GM19438 (cell line): ENCODE results near the gene ADAMTS4.

Experiments used
- ATAC-seq: cut with Tn5 transposase; IDR thresholded peaks from one replicate; pipeline ENCODE4 v1.9.1; 2021; ENCODE audit warnings: low read depth; ENCODE audit not compliant: unreplicated experiment

Gene ADAMTS4

DNA sequence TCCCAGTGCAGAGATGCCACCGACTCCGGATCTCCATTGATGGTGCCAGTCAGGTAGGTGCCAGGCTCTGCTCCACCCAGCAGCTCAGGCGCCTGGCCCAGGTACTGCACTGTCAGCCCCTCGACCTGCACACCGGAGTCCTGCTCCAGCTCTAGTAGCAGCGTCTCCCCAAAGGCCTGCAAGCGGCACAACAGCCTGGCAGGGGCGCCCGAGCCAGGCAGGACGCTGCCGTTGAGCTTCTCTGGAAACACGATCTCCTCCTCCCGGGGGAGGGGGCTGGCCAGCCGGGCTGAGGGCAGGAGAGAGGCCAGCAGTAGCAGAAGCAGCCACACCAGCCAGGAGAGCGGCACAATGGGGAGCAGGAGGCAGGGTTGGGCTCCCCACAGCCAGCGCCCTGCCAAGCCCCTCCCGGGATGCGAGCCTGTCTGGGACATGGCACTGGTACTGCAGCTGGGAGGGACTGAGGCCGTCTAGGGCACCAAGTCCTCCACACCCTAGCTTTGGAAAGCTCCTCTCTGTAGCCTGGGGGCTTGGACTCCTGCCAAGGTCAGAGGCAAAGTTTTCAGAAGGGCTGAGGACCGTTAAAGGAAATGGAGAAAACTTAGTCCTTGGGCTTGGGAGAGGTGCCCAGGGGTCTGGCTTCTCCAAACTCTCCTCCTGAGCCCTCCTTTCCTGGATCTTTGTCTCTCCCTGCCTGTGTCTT is 509 bp downstream of the ADAMTS4 start:
- ATAC-seq = no peak

DNA sequence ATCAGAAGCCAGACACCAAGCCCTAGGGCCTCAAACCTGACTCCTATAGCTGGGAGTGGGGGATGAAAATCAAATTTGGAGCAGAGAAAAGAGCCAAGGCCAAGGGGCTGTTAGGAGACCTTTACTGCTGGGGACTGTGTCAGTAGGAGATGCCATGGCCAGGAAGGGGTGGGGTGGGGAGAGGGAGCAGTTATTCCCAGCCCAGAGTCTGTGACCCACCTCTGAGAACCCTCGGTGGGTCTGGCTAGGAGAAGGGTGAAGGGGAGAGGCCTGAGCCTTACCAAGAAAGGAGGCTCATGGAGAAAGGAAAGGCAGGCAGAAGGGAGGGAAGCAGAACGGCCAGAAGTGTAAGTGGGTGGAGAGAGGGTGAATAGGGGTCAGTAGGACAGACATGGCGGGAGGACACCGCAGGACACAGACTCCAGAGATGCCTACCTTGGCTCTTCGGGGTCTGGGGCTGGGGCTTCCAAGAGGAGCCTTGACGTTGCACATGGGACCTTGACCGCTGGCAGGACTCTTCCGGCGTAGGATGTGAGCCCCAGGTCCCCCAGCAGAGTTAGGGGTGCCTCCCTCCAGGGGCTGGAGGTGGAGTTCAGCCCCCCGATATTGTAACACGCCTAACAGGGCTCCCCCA is 1.2 kb downstream of the ADAMTS4 start:
- ATAC-seq = no peak

DNA sequence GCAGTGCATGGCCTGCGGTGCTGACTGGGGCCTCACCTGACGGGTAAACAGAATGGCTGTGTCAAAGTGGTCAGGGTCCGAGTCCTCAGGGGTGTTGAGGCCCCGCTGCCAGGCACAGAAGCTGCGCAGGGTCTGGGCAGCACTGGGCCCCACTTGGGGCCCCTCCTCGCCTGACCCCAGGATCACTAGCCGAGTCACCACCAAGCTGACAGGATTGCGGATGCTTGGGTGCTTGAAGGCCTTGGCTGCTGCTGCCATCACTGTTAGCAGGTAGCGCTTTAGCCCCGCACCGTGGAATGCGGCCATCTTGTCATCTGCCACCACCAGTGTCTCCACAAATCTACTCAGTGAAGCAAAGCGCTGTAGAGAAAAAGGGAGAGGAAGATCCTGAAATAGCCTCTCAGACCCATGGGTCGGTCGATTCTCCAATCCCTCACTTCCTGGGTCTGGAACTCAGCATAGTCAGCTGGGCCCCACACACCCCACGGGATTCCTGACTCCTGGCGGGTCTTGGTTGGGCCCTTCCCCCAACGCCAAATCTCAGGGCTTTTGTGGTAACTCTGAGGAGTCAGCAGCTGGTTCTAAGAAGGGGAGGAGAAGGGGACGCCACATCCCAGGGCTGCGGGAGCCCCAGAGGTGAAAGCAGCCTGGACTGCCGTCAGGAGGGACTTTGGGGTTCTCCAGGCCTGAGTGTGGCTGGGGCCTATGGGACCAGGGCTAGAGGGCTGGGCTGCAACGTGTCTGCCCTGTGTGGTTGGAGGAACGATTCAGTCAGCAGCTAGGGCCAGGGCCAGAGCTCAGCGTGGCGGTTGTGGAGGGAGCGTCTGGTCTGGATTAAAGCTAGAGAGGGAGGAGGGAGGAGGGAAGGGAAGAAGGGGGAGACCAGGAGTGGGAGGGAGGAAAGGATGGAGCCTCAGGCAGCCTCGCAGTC is 2.1 kb downstream of the ADAMTS4 start:
- ATAC-seq = no peak

DNA sequence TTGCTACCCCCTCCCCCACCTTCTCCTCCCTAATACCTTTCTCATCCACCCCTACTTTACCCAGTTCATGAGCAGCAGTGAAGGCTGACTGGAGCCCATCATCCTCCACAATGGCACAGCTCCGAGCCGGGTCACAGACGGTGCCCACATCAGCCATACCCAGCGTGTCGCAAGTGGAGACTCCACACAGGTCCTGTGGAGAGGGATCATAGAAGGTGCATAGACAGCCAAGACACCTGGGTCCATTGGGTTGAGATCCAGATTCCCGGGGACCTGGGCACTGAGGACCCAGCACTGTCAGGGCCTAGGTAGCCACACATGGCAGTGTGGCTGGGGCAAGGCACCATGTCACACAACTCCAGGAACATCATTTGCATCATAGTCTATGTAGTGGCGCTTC is 2.7 kb downstream of the ADAMTS4 start:
- no peak for ATAC-seq

DNA sequence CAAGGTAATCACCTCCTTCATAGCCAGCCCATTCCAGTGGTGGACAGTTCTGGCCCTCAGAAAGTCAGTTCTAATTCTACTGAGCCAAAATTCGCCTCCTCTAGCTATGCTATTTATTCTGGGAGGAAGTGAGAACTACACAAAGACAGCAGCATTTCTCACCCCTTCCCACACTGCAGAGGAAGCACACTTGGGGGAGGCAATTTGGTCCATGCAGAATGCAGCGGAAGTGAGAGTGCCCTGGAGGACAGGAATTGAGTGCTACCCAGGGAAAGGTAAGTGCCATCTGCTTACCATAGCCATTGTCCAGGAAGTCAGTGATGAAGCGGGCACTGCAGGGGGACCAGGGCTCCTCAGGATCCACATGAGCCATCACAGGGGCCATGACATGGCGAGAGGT is 3.7 kb downstream of the ADAMTS4 start:
- peak; percentile 54 for ATAC-seq

DNA sequence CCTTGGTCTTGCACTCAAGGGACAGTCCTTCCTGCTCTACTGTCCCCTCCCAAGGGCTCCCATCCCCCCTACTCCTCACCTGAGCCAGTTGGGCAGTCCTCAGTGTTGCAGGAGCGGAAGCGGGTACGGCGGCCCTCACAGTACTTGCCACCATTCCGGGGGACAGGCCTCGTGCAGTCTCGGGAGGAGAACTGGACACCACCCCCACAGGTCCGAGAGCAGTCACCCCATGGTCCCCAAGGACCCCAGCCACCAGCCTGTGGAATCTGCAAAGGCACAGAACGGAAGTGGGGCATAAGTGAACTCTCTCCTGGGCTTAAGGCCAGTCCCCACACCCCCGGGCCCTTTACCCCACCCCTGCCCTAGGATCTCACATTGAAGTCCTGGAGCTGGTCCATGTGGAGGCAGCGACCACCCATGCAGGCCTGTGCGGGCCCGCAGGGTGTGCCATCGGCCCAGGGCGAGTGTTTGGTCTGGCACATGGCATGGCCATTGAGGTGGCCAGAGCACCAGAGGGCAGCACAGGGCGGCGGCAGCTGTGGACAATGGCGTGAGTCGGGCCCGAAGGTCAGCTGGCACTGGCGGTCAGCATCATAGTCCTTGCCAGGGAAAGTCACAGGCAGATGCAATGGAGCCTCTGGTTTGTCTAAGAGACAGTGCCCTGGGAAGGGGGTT is 5.2 kb downstream of the ADAMTS4 start:
- no peak for ATAC-seq

DNA sequence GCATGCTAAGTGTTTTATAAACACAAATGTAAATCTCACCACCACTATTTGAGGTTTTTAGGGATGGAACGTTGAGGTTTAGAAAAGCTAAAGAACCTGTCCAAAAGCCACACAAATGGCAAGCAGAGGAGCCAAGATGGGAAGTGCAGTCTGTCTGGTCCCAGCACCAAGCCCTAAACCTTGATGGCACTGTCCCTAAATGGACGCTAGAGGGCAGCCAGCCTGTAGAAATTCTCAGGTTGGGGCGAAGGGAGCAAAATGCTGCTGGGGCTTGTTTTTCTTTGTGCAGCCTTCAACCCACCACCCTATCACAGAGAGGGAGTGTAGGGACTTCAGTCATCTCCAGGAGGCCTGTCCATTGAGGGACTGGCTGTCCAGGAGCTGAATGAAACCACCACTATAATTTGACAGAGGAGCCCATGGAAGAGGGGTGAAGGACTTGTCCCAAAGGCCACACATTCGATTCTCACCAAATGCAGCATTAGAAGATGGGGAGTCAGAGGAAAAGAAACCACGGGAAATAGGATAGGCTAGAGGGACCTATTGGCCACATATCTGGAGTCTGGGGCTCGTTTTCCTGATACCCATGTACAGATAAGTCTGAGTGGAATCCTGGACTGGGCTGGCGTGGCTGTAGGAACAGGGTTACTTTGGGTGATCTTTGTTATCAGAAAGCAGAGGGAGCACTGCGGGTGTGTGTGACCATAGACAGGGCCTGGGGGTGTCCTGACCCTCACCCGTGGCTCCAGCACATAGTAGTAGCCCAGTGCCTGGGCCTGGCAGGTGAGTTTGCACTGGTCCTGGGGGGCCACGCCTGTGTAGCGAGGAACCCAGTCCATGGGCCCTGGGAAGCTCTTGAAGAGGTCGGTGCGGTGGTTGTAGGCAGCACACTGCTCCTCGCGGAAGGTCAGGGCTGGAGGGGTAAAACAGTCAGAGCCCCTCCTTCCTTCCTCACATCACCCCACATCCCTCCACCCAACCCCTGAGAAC is 6.1 kb downstream of the ADAMTS4 start:
- peak; percentile 58 for ATAC-seq

DNA sequence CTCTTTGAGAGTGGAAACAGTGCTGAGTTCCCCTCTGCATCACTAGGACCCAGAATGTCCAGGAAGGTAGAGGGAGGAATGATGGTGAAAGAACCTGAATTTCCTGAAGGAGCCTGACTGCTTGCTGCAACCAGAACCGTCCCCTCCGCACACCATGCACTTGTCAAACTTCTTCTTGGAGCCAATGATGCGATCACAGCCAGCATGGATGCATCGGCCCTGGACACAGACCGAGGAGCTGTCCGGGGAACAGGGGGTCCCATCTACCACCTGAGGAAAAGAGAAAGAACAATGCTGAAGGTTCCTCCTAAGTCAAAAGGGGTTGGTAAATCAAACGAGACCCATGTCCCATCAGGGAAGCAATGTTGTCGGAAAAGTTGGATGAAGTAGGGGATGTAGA is 6.9 kb downstream of the ADAMTS4 start:
- no peak for ATAC-seq

DNA sequence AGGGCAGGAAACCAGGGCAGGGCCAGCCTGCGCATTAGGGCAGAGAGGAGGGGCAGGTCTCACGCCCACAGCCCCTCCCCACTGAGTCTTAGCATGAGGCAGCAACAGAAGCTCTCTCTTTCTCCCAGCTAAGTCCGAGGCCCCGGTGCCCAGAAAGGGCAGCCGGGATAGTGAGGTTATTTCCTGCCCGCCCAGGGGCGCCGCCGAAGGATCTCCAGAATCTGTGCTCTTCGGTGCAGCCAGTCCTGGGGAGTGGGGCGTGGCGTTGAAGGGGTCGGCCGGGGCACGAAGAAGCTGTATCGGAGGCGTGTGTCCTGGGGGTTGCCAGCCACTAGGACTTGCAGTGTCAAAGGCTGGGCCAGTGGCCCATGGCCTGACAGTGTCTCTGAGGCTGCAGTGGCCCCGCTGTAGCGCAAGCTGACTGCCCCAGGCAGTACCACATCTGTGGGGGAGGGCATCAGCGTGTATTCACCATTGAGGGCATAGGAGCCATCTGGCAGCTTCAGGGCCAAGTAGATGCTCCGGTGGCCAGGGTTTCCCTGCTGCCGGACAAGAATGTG is 7.8 kb downstream of the ADAMTS4 start:
- no peak for ATAC-seq

DNA sequence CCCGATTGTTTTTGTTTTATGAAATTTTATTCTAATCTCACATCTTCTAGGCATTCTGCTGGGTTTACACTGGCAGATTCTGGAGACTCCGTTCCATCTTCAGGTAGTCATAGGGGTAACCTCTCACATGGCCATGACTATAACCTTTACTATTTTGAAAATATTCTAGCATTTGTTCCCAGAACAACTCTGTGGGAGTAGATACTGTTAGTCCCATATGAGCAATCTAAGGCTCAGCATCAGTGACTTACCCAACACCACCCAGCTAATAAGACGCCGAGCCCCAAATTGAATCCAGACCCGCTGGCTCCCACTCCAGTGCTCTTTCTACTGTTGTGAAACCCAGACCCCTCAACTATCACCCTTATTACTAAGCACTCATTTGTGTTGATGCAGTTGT is 9.8 kb downstream of the ADAMTS4 start:
- no peak for ATAC-seq

DNA sequence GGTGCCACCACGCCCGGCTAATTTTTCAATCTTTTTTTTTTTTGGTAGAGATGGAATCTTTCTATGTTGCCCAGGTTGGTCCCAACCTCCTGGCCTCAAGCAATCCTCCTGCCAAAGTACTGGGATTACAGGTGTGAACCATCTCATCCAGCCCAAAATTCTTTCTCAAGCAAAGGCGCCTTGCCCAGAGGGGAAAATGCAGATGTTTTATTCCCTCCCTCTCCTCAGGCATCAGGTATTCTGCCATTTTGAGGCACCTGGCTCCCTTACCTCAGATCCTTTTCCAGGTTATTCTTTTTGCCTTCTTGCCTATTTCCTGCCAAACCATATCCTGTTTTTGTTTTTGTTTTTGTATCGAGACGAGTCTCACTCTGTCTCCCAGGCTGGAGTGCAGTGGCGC is 10.5 kb downstream of the ADAMTS4 start:
- ATAC-seq = no peak

DNA sequence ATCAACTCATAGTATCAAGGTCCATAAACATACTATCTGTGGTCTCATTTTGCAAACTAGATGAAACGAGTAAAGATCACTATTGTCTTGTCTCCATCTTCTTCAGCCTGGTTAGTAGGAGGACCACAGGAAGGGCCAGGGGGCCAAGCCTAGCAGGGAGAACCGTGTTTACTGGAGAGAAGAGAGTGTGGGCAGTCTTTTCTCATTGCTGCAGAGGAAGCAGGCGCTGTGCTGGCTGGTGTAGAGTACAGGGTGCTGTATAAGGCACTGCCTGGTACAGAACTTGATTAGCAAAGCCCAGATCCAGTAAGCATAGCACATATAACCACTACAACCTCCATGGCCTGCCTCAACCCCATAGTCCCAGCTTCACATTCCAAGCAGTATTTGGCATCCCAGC is 11.5 kb downstream of the ADAMTS4 start:
- ATAC-seq = no peak

DNA sequence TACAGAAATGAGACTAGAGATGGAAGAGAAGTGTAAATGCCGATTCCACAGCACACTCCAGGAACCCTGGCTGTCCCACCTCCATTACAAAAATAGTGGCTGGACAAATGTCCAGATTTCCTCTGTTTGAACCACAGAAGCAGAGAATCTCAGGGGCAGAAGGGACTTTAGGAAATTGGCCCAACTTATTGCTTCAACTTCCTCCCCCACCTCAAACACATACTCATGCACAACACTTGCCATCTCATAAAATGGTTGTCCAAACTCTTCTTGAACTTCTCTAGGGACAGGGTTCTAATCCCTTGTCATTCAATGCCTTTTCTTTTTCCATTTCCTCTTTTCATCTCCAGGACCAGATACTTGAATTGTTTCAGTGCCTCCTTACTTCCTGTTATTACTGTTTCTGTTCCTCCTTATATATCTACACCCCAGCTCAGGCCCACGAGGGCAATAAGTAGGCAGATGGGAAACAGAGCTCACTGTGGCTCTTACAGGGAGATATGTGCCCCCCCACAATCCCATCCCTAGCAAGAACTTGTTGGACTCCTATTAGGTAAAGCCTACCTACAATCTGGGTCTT is 13.0 kb downstream of the ADAMTS4 start:
- ATAC-seq = no peak

DNA sequence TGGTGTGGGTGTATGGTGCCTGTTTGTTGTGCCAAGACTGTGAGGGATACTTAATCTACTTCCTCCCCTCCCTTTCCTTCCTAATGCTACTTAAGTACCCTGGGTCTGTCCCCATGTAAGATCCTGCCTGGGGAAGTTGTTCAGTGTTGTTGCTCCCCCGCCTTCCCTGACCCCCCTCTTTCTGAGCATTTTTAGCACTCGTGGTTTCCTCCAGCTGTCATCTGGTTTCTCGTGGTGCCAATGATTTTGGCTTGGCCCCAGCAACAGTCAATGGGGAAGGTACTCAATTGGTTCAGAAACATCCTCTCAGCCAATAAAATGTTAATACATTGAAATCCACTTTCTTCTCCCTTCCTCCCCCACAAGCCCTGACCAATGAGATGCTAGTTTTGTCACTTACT is 13.6 kb downstream of the ADAMTS4 start:
- ATAC-seq = peak; percentile 60

DNA sequence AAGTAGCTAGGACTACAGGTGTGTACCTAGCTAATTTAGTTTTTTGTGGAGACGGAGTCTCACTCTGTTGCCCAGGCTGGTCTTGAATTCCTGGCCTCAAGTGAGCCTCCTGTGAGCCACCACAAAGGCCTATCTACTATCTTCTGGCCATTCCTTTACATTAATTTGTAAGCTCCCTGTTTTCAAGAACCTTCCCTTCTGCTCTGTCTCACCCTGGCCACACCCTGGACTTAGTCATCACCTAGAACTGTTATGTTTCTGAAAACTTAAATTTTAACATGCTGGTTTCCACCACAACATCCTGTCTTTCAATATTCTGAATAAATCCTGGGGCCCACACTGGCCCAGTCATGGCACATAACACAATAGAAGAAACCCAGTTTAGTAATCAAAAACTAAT is 16.6 kb downstream of the ADAMTS4 start:
- ATAC-seq = peak; percentile 37

DNA sequence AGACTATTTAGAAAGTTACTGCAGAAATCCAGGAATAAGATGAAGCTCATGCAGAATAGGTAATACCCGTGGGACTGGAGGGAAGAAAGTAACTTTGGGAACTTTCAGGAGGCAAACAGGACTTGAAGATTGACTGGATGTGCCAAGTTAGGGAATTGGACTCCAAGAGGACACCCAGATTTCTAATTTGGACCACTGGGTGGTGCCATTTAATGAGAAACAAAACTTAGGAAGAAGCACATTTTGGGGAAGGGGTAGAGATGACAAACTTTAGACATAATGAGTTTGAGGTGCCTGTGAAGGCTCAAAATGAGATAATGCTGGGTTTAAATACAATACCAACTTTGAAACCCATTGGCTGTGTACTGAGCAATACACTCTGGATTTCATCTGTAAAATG is 18.2 kb downstream of the ADAMTS4 start:
- no peak for ATAC-seq

DNA sequence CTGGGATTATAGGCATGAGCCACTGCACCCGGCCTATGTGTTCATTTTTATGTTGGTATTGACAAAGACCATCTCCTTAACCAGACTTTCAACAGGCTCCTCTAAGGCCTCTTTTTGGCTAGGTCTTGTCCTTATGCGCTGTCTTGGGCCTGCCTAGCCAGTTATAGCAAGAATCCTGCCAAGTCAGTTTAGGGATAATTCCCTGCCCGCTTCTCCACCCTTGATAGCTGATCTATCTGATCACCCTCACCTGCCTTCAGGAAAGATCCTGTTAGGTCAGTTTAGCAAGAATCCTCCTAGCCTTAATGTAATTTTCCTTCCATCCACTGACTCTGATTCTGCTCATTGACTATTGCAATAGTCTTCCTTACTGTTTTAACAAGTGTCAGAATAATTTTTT is 19.2 kb downstream of the ADAMTS4 start:
- no peak for ATAC-seq

DNA sequence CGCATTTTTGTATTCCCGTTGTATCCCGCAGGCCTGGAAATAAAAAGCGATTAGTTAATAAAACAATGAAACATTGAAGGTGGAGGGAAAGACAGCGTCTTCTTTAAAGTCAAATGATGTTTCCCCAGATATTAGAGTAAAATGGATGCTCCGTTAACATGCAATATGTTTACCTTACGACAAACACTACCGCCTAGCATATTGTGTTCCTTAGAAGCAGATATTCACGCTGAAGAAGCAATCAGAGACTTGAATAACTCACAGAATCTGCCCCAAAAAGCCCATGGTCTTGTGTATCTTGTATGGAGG is 21.0 kb downstream of the ADAMTS4 start:
- ATAC-seq = no peak
